Measurements from ENCODE around the gene EPS8.

EPS8 gene

DNA sequence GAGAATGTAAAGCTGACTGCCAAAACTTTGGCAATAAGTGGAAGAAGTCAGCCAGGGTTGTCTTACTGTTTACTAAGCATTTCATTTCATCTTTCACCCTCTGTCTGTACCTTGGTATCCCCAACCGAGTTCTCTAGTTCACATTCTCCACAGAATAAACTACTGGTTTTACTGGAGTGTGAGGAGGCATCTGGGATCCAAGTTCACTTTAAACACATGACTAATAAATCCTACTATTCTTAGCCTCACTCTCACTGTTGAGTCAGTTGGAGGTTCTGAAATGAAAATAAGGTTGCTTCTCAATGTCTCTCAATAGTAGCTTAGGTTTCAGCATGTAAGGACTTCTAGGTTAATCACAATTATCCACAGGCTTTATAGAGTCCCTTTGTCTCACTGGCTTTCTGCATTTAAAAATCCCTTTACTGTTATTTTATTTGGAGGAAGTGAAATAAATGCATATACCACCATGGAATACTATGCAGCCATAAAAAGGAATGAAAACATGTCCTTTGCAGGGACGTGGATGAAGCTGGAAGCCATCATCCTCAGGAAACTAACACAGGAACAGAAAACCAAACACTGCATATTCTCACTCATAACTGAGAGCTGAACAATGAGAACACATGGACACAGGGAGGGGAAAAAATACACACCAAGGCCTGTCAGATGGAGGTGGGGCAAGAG, 95.8 kb downstream of the EPS8 start:
- TF ChIP-seq, protein P1, sequence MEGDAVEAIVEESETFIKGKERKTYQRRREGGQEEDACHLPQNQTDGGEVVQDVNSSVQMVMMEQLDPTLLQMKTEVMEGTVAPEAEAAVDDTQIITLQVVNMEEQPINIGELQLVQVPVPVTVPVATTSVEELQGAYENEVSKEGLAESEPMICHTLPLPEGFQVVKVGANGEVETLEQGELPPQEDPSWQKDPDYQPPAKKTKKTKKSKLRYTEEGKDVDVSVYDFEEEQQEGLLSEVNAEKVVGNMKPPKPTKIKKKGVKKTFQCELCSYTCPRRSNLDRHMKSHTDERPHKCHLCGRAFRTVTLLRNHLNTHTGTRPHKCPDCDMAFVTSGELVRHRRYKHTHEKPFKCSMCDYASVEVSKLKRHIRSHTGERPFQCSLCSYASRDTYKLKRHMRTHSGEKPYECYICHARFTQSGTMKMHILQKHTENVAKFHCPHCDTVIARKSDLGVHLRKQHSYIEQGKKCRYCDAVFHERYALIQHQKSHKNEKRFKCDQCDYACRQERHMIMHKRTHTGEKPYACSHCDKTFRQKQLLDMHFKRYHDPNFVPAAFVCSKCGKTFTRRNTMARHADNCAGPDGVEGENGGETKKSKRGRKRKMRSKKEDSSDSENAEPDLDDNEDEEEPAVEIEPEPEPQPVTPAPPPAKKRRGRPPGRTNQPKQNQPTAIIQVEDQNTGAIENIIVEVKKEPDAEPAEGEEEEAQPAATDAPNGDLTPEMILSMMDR (IDR thresholded peaks at IDR 0.05; ENCODE audit: insufficient read depth, low read length, poor library complexity, severe bottlenecking), result no peak
- no peak overlapping the region for H3K4me3 ChIP-seq (replicated peaks; ENCODE audit: low read depth, low read length)

GRCh38 chr12:15691388-15691787, 97.8 kb downstream of the EPS8 start:
- Histone ChIP-seq H3K4me3 (replicated peaks; ENCODE audit: low read depth, low read length) (no peak overlapping the region), H3K36me3 (ENCODE audit: control insufficient read depth, insufficient read depth, low read length) (no peaks in the 10 kb centered on the region), H3K27me3 (replicated peaks; ENCODE audit: control insufficient read depth, insufficient read depth, low read length) (no peaks in the 10 kb centered on the region)
- no peak for DNase-seq (ENCODE audit: extremely low read depth, insufficient read length)
- TF ChIP-seq, protein P1 (IDR thresholded peaks at IDR 0.05; ENCODE audit: insufficient read depth, low read length, poor library complexity, severe bottlenecking), result no peak

More for the DNA sequence above, 95.8 kb downstream of the EPS8 start:
- no peak for DNase-seq (ENCODE audit: extremely low read depth, insufficient read length)
- Histone ChIP-seq H3K27me3 (replicated peaks; ENCODE audit: control insufficient read depth, insufficient read depth, low read length) (no peaks in the 10 kb centered on the region), H3K36me3 (ENCODE audit: control insufficient read depth, insufficient read depth, low read length) (no peaks in the 10 kb centered on the region)

DNA sequence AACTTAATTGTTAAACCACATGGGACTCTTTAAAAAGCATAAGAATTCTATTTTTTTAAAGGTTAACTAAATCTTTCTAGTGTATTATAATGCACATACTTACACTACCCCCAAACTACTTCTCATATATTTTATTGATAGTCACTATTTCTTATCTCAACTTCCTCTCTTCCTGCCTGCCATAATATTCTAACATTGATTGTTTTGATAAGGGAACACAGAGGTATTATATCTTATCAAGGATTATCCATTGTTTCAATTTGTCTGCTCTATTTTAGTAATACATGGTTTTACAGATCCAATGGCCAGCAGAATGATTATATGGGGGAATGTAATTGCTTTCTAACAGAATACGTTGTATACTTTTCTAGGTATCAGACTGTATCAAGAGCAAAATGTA, 98.9 kb downstream of the EPS8 start:
- H3K27me3 ChIP-seq (replicated peaks; ENCODE audit: control insufficient read depth, insufficient read depth, low read length), result no peaks in the 10 kb centered on the region
- H3K4me3 ChIP-seq (replicated peaks; ENCODE audit: low read depth, low read length), result no peak overlapping the region
- DNase-seq (ENCODE audit: extremely low read depth, insufficient read length), result no peak
- TF ChIP-seq, protein P1 (IDR thresholded peaks at IDR 0.05; ENCODE audit: insufficient read depth, low read length, poor library complexity, severe bottlenecking), result no peak
- H3K36me3 ChIP-seq (ENCODE audit: control insufficient read depth, insufficient read depth, low read length), result no peaks in the 10 kb centered on the region

GRCh38 chr12:15689751-15690191, 99.4 kb downstream of the EPS8 start:
- DNase-seq (ENCODE audit: extremely low read depth, insufficient read length), result no peak
- Histone ChIP-seq H3K27me3 (replicated peaks; ENCODE audit: control insufficient read depth, insufficient read depth, low read length) (no peaks in the 10 kb centered on the region), H3K36me3 (ENCODE audit: control insufficient read depth, insufficient read depth, low read length) (no peaks in the 10 kb centered on the region), H3K4me3 (replicated peaks; ENCODE audit: low read depth, low read length) (no peak overlapping the region)
- TF ChIP-seq, protein P1 (IDR thresholded peaks at IDR 0.05; ENCODE audit: insufficient read depth, low read length, poor library complexity, severe bottlenecking), result no peak

DNA sequence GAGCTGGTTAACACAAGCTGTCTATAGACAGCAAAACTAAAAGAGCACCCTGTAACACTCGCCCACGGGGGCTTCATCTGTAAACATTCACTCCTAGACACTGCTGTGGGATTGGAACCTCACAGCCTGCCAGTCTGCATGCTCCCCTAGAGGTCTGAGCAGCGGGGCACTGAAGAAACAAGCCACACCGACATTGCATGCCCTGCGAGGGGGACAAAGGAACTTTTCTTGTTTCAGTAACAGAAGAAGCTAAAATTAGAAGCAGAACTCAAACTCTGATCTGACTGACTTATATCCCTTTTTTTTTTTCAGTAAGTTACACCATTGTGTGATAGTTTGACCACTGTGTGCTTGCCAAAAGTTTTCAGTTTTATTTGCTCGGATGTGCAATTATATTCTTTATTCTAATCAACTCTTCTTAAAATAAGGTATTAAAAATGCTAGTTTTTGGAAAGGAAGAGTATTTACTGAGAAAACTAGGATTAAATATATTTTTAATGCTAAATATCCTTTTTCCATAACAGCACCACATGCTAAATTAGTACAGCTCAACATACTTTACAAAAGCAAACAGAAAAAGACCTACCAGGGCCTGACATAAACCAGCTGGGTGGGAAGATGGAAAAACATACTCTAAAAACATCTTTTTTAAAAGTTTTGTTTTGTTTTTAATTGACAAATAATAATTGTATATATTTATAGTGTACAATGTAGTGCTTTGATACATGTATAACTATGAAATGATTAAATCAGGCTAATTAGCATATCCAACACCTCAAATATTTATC, 100.2 kb downstream of the EPS8 start:
- Histone ChIP-seq H3K4me3 (replicated peaks; ENCODE audit: low read depth, low read length) (no peak overlapping the region), H3K36me3 (ENCODE audit: control insufficient read depth, insufficient read depth, low read length) (no peaks in the 10 kb centered on the region), H3K27me3 (replicated peaks; ENCODE audit: control insufficient read depth, insufficient read depth, low read length) (no peaks in the 10 kb centered on the region)
- no peak for DNase-seq (ENCODE audit: extremely low read depth, insufficient read length)
- TF ChIP-seq, protein P1 (IDR thresholded peaks at IDR 0.05; ENCODE audit: insufficient read depth, low read length, poor library complexity, severe bottlenecking), result no peak
